Fibroblast of pulmonary artery (primary cell): Measurements from ENCODE around the gene SEPHS1.

Experiments
- DNase-seq: peaks from one replicate; pipeline ENCODE4 v3.0.0-alpha.2; 2010; ENCODE audit warnings: low read depth
- H3K4me3 ChIP-seq: replicated peaks from 2 replicates; pipeline ENCODE4 v1.5.1; 2011; ENCODE audit warnings: low read depth, mild to moderate bottlenecking, control low read depth, low read length, moderate library complexity
- TF ChIP-seq, protein P1 (sequence below): IDR thresholded peaks from 2 replicates; pipeline ENCODE4 v1.5.1; 2011; ENCODE audit warnings: mild to moderate bottlenecking, control low read depth, low read length, inconsistent platforms; ENCODE audit errors: missing control alignments

SEPHS1 gene

DNA sequence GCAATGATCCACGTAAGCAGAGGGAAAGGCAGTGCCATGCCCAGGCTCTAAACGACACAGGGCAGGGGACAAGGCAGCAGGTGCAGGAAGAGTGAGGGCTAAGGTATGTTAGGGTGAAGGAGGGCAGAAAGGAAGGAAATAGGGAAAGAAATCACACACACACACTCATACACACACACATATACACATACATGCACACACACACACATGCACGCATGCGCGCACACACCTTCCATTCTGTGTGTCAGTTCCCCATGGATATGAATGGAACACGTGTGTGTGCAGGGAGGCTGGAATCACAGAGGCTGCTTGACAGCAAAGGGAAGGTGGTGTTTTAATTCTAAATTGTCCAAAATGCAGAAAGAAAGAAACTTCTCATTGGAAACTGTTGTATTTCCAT lies 42.0 kb downstream of the SEPHS1 start:
- TF ChIP-seq, protein P1, sequence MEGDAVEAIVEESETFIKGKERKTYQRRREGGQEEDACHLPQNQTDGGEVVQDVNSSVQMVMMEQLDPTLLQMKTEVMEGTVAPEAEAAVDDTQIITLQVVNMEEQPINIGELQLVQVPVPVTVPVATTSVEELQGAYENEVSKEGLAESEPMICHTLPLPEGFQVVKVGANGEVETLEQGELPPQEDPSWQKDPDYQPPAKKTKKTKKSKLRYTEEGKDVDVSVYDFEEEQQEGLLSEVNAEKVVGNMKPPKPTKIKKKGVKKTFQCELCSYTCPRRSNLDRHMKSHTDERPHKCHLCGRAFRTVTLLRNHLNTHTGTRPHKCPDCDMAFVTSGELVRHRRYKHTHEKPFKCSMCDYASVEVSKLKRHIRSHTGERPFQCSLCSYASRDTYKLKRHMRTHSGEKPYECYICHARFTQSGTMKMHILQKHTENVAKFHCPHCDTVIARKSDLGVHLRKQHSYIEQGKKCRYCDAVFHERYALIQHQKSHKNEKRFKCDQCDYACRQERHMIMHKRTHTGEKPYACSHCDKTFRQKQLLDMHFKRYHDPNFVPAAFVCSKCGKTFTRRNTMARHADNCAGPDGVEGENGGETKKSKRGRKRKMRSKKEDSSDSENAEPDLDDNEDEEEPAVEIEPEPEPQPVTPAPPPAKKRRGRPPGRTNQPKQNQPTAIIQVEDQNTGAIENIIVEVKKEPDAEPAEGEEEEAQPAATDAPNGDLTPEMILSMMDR, result no peak
- DNase-seq, result no peak
- no peak overlapping the region for H3K4me3 ChIP-seq

DNA sequence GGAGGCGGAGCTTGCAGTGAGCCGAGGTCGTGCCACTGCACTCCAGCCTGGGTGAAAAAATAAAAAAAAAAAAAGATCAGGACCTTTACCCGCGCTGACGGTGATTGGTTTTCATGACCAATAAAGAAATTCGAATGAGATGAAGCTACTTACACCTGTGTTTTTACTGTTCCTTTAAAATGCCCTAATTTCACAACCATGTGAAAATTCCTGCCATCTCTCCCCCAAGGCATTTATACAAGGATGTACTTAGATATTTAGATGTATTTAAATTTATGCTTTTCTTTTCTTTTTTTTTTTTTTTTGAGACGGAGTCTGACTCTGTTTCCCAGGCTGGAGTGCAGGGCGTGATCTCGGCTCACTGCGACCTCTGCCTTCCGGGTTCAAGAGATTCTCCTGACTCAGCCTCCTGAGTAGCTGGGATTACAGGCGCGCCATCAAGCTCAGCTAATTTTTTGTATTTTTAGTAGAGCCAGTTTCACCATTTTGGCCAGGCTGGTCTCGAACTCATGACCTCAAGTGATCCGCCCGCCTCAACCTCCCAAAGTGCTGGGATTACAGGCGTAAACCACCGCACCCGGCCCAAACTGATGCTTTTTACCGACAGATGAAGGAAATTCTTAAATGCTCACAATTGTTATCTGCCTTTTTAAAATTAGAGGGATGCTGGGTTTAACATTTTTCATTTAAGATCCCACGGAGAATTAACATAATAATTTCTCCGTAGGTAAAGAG lies 45.1 kb downstream of the SEPHS1 start:
- TF ChIP-seq, protein P1, result no peak
- H3K4me3 ChIP-seq, result no peak overlapping the region
- no peak for DNase-seq

DNA sequence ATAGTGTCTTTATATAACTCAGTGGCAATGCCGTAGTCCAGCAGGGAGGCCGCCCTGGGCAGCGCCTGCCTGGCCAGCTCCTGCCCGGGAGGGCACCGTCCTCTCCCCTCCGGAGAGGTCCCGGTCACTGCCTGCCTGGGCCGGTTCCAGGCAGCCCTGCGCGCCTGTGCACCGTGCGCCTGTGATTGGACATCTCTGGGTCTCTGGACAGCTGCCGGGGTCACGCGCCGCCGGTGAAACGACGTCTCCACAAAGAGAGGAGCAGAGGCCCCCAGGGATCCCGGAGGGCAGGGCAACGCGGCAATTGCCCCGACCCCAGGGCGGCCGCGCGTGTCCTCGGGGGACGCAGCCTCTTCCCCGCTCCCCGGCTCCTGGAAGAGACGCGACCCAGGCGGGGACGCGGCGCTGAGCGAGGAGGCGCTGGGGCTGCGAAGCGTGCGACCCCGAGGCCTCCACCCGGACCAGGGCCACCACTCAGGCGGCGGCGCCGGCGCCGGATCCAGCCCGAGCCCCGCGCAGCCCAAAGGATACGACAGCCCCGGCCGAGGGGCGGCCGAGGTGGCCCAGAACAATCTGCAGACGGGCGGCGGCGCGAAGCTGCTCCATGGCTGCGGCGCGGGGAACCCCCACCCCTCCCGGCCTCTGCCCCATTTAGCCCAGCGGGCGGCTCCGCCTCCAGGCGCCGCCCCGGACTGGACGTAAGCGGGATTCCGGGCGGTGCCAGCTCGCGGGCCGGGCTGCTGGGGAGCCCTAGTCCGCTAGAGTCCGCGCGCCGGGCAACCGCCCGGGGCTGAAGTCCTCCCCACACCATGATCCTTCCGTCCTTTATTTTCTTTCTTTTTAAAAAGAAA lies 48.4 kb downstream of the SEPHS1 start, which contains the start of gene PHYH:
TSS of gene PHYH (minus strand) at position 628 of the 851 bp plus-strand sequence. CDS start at position 606, 22 bp downstream.
- DNase-seq, result peak; percentile 84
- TF ChIP-seq, protein P1, result no peak
- peak within 1 kb of the TSS; percentile 66 for H3K4me3 ChIP-seq

DNA sequence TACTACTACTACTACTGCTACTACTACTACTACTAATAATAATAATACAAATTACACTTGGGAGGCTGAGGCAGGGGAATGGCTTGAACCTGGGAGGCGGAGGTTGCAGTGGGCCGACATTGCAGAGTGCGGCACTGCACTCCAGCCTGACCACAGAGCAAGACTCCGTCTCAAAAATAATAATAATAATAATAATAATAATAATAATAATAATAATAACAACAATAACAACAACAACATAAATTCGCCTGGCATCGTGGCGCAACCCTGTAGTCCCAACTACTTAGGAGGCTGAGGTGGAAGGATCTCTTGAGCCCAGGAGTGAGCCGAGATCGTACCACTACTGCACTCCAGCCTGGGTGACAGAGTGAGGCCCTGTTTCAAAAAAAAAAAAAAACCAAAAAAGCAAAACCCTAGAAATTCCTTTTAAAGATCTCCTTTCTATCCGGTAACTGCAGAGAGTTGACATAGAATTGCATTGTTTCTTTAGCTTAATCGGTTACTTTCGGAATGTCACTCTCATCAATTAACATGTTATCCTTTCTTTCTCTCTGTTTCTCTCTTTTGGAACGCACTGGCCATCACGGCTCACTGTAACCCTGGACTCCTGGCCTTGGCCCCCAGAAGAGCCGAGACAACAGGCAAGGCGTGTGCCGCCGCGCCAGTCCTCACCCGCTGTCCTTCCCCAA lies 49.2 kb downstream of the SEPHS1 start:
- TF ChIP-seq, protein P1, result no peak
- no peak for DNase-seq
- H3K4me3 ChIP-seq, result peak overlapping the region; percentile 66

DNA sequence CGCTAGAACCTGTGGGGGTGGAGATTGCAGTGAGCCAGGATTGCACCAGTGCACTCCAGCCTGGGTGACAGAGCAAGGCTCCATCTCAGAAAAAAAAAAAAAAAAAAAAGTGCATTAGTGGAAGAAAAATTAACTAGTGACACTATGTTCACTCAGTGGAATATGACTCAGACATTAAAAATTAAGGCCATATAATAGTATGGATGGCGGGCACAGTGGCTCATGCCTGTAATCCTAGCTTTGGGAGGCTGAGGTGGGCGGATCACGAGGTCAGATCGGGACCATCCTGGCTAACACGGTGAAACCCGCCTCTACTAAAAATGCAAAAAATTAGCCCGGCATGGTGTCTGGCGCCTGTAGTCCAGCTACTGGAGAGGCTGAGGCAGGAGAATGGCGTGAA lies 51.6 kb downstream of the SEPHS1 start:
- TF ChIP-seq, protein P1, result no peak
- H3K4me3 ChIP-seq, result no peak overlapping the region
- no peak for DNase-seq

DNA sequence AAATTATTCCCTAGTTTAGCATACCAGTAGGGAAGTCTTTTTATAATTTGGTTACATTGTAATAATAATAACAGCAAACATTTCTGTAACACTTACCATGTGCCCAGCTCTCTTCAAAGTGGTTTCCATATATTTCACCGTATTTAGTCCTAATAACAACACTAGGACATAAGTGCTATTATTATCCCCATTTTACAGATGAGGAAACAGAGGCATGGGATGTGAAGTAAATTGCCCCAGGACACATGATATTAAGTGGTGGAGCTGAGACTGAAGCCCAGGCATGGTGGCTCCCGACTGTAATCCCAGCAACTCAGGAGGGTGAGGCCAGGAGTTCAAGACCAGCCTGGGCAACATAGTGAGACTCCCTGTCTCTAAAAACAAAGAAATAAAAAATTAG lies 53.3 kb downstream of the SEPHS1 start:
- H3K4me3 ChIP-seq, result no peak overlapping the region
- no peak for DNase-seq
- TF ChIP-seq, protein P1, result no peak
